HEK293 (cell line): ENCODE data around the gene CSRP1.

Experiments used
- REST ChIP-seq: fragments of 450-650 bp; formaldehyde crosslinking; IDR thresholded peaks from 2 replicates; pipeline ENCODE4 v1.5.1; 2016; ENCODE audit warnings: missing biosample characterization, missing genetic modification characterization
- ZNF148 ChIP-seq: fragments of 450-650 bp; formaldehyde crosslinking; IDR thresholded peaks from 2 replicates; pipeline ENCODE4 v1.5.0; 2017; ENCODE audit warnings: missing biosample characterization, missing genetic modification characterization, borderline replicate concordance
- TF ChIP-seq, protein P1 (sequence below): fragments of 450-650 bp; formaldehyde crosslinking; IDR thresholded peaks from 2 replicates; pipeline ENCODE4 v1.5.1; 2016; ENCODE audit warnings: missing biosample characterization, missing genetic modification characterization

- TF ChIP-seq REST (no peak), ZNF148 (no peak)
- TF ChIP-seq, protein P1, sequence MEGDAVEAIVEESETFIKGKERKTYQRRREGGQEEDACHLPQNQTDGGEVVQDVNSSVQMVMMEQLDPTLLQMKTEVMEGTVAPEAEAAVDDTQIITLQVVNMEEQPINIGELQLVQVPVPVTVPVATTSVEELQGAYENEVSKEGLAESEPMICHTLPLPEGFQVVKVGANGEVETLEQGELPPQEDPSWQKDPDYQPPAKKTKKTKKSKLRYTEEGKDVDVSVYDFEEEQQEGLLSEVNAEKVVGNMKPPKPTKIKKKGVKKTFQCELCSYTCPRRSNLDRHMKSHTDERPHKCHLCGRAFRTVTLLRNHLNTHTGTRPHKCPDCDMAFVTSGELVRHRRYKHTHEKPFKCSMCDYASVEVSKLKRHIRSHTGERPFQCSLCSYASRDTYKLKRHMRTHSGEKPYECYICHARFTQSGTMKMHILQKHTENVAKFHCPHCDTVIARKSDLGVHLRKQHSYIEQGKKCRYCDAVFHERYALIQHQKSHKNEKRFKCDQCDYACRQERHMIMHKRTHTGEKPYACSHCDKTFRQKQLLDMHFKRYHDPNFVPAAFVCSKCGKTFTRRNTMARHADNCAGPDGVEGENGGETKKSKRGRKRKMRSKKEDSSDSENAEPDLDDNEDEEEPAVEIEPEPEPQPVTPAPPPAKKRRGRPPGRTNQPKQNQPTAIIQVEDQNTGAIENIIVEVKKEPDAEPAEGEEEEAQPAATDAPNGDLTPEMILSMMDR (tag by site-specific recombination), result no peak
Observed at GRCh38 chr1:201473296-201473695, 33.6 kb downstream of the CSRP1 start.
